OCI-LY7 (cell line): ENCODE results near the gene CYP24A1. TPM values are rescaled to one million over a fixed set of nuclear protein-coding genes. Genes with fewer than 3 reads are reported as not detected.

ENCODE experiments used
- BruUV-seq: library from RNA; stranded (reverse); fragments of 400-500 nt; replicated peaks from 2 replicates; lab custom pipeline; 2021; lab: Mats Ljungman, UMichigan
- CTCF ChIA-PET: fragments of 300-600 bp; sonication (Branson Sonifier 250); formaldehyde crosslinking; loops from one replicate; lab custom pipeline; 2022; ENCODE audit warnings: antibody characterized with exemption; ENCODE audit not compliant: unreplicated experiment; lab: Charles Lee
- POLR2A ChIA-PET: fragments of 300-600 bp; sonication (Branson Sonifier 250); formaldehyde crosslinking; loops from one replicate; lab custom pipeline; 2022; ENCODE audit warnings: antibody characterized with exemption; lab: Charles Lee
- DNase-seq: peaks from one replicate; pipeline ENCODE4 v3.0.0-alpha.2; 2015; ENCODE audit warnings: low spot score
- H2AFZ ChIP-seq: fragments of 200-600 bp; sonication (generic), shearing (Covaris generic); 2 replicates; pipeline ENCODE4 v1.6.1; 2014; ENCODE audit warnings: mild to moderate bottlenecking, antibody characterized with exemption, low read length, moderate library complexity
- H3K27ac ChIP-seq: fragments of 200-600 bp; sonication (generic); 2 replicates; pipeline ENCODE4 v1.5.1; 2014; ENCODE audit warnings: mixed run types, low read depth, mild to moderate bottlenecking, moderate library complexity, low read length, inconsistent platforms; ENCODE audit not compliant: poor library complexity, severe bottlenecking
- H3K36me3 ChIP-seq: fragments of 200-600 bp; sonication (generic); 2 replicates; pipeline ENCODE4 v1.6.1; 2014; ENCODE audit warnings: mild to moderate bottlenecking, antibody characterized with exemption, low read length, moderate library complexity, mixed read lengths; ENCODE audit not compliant: insufficient read depth
- H3K4me1 ChIP-seq: fragments of 200-600 bp; sonication (generic); 2 replicates; pipeline ENCODE4 v1.5.1; 2014; ENCODE audit warnings: mild to moderate bottlenecking, low read length; ENCODE audit not compliant: insufficient read depth, poor library complexity, severe bottlenecking
- H3K4me2 ChIP-seq: fragments of 200-600 bp; sonication (generic); 2 replicates; pipeline ENCODE4 v1.6.1; 2014; ENCODE audit warnings: mild to moderate bottlenecking, low read length
- H3K4me3 ChIP-seq: fragments of 200-600 bp; sonication (generic); 2 replicates; pipeline ENCODE4 v1.5.1; 2014; ENCODE audit warnings: mild to moderate bottlenecking, low read depth, low read length; ENCODE audit not compliant: poor library complexity, severe bottlenecking
- H3K79me2 ChIP-seq: fragments of 200-600 bp; sonication (generic); 2 replicates; pipeline ENCODE4 v1.6.1; 2016; ENCODE audit warnings: low read depth, mild to moderate bottlenecking, low read length, moderate library complexity, mixed read lengths; ENCODE audit not compliant: insufficient read depth
- H3K9me2 ChIP-seq: fragments of 200-600 bp; sonication (generic); 2 replicates; pipeline ENCODE4 v1.6.1; 2016; ENCODE audit warnings: mild to moderate bottlenecking, low read length, mixed read lengths; ENCODE audit not compliant: insufficient read depth
- H3K9me3 ChIP-seq: fragments of 200-600 bp; sonication (generic); 2 replicates; pipeline ENCODE4 v1.6.1; 2014; ENCODE audit warnings: mild to moderate bottlenecking, mixed run types, low read length, mixed read lengths
- H4K20me1 ChIP-seq: fragments of 200-600 bp; sonication (generic); 2 replicates; pipeline ENCODE4 v1.6.1; 2014; ENCODE audit warnings: mild to moderate bottlenecking, antibody characterized with exemption, low read length, moderate library complexity, mixed read lengths; ENCODE audit not compliant: insufficient read depth
- CTCF ChIP-seq: fragments of 200-600 bp; sonication (generic); conservative IDR thresholded peaks from 2 replicates; pipeline ENCODE4 v1.5.1; 2014; ENCODE audit warnings: mild to moderate bottlenecking, antibody characterized with exemption, low read length, moderate library complexity, mixed read lengths
- EZH2phosphoT487 ChIP-seq: fragments of 200-600 bp; sonication (generic); IDR thresholded peaks from 2 replicates; pipeline ENCODE4 v1.6.1; 2018; ENCODE audit warnings: low read depth, borderline replicate concordance, mild to moderate bottlenecking, mixed run types, antibody characterized with exemption, low read length, moderate library complexity, mixed read lengths
- intact Hi-C: fragments of 100-400 bp; cut with micrococcal nuclease; formaldehyde crosslinking; loops from one replicate; pipeline ENCODE4 v1.10.0; 2022; ENCODE audit not compliant: unreplicated experiment
- total RNA-seq, 2 experiments: library from RNA; depleted of rRNA in 1 of 2; stranded (reverse); fragments of >200 nt in 1 of 2; shearing (Covaris generic) in 1 of 2; gene quantifications; 2 replicates each; pipeline ENCODE4 v1.2.3, GENCODE V29; 2014 to 2022

Gene CYP24A1
- total RNA-seq, 2 experiments from 2014 or later = not detected

GRCh38 chr20:54139188-54139587, 34.6 kb downstream of the CYP24A1 start:
- no peaks in the 10 kb centered on the region for H3K9me3 ChIP-seq
- BruUV-seq = no TSS peak
- H2AFZ ChIP-seq = no peak overlapping the region
- H3K4me2 ChIP-seq = no peak overlapping the region
- TF ChIP-seq EZH2phosphoT487 (no peak), CTCF (no peak)
- no peaks in the 10 kb centered on the region for H3K4me1 ChIP-seq
- no peaks in the 10 kb centered on the region for H4K20me1 ChIP-seq
- H3K9me2 ChIP-seq = no peaks in the 10 kb centered on the region
- no peaks in the 10 kb centered on the region for H3K36me3 ChIP-seq
- DNase-seq = no peak
- CTCF ChIA-PET = no interaction called here
- no peak overlapping the region for H3K27ac ChIP-seq
- intact Hi-C loops = no loop called here
- no peak overlapping the region for H3K4me3 ChIP-seq
- POLR2A ChIA-PET = interaction anchor here (0.5 kb wide), 1 partner anchor 92 kb away, joined by 3 read pairs; no protein-coding TSS in a partner anchor
- no peaks in the 10 kb centered on the region for H3K79me2 ChIP-seq

- Histone ChIP-seq H3K4me1 (no peaks in the 10 kb centered on the region), H4K20me1 (no peaks in the 10 kb centered on the region), H3K4me2 (no peak overlapping the region), H2AFZ (no peak overlapping the region), H3K27ac (no peak overlapping the region), H3K79me2 (no peaks in the 10 kb centered on the region), H3K4me3 (no peak overlapping the region), H3K9me3 (no peaks in the 10 kb centered on the region), H3K9me2 (no peaks in the 10 kb centered on the region), H3K36me3 (no peaks in the 10 kb centered on the region)
- no peak for DNase-seq
- TF ChIP-seq EZH2phosphoT487 (no peak), CTCF (no peak)
- CTCF ChIA-PET = no interaction called here
- no TSS peak for BruUV-seq
- intact Hi-C loops = no loop called here
- POLR2A ChIA-PET = interaction anchor here (0.6 to 0.7 kb wide), 2 partner anchors 30 to 40 kb away, joined by 3 to 5 read pairs; no protein-coding TSS in a partner anchor
Observed at GRCh38 chr20:54138427-54138826, 35.4 kb downstream of the CYP24A1 start.

GRCh38 chr20:54137115-54137514, 36.7 kb downstream of the CYP24A1 start:
- no peak for DNase-seq
- Histone ChIP-seq H3K36me3 (no peaks in the 10 kb centered on the region), H4K20me1 (no peaks in the 10 kb centered on the region), H3K4me2 (no peak overlapping the region), H3K4me1 (no peaks in the 10 kb centered on the region), H3K4me3 (no peak overlapping the region), H3K9me3 (no peaks in the 10 kb centered on the region), H3K79me2 (no peaks in the 10 kb centered on the region), H3K9me2 (no peaks in the 10 kb centered on the region), H2AFZ (no peak overlapping the region), H3K27ac (no peak overlapping the region)
- TF ChIP-seq EZH2phosphoT487 = no peak
- TF ChIP-seq CTCF = no peak
- no TSS peak for BruUV-seq
- CTCF ChIA-PET = no interaction called here
- intact Hi-C loops = no loop called here
- POLR2A ChIA-PET = interaction anchor here (1.4 kb wide), 1 partner anchor 28 kb away, joined by 3 read pairs; no protein-coding TSS in a partner anchor
